Measurements from ENCODE around the gene SMG6.
A peak's percentile ranks its signal among the peaks of the same experiment; 100 is the strongest.

Gene SMG6

GRCh38 chr17:2060681-2061440 is 242.7 kb downstream of the SMG6 start:
- no peak for DNase-seq (ENCODE audit: low spot score)

GRCh38 chr17:2060385-2060658 is 243.3 kb downstream of the SMG6 start:
- no peak for DNase-seq (ENCODE audit: low spot score)

GRCh38 chr17:2059547-2060384 is 243.8 kb downstream of the SMG6 start:
- no peak for DNase-seq (ENCODE audit: low spot score)

GRCh38 chr17:2058586-2059546 is 244.7 kb downstream of the SMG6 start:
- DNase-seq (ENCODE audit: low spot score): no peak

- no peak for DNase-seq (ENCODE audit: low spot score)
These were observed 245.6 kb downstream of the SMG6 start for GRCh38 chr17:2057760-2058585.

GRCh38 chr17:2057175-2057759 is 246.3 kb downstream of the SMG6 start:
- DNase-seq (ENCODE audit: low spot score): no peak

GRCh38 chr17:2056206-2057174 is 247.1 kb downstream of the SMG6 start:
- no peak for DNase-seq (ENCODE audit: low spot score)

- no peak for DNase-seq (ENCODE audit: low spot score)
These were observed 248.0 kb downstream of the SMG6 start for GRCh38 chr17:2055292-2056205.

GRCh38 chr17:2054512-2055291 is 248.9 kb downstream of the SMG6 start, which contains the start of gene HIC1:
HIC1 (plus strand) TSS chr17:2055103; CDS start chr17:2056691, 1,588 bp downstream.
- peak; percentile 59 for DNase-seq (ENCODE audit: low spot score)

- DNase-seq (ENCODE audit: low spot score): no peak
These were observed 249.4 kb downstream of the SMG6 start for GRCh38 chr17:2054262-2054511.

- DNase-seq (ENCODE audit: low spot score): no peak
These were observed 250.0 kb downstream of the SMG6 start for GRCh38 chr17:2053380-2054261.

GRCh38 chr17:2051933-2052559 is 251.5 kb downstream of the SMG6 start:
- DNase-seq (ENCODE audit: low spot score): no peak

- DNase-seq (ENCODE audit: low spot score): no peak
These were observed 252.3 kb downstream of the SMG6 start for GRCh38 chr17:2051061-2051932.

GRCh38 chr17:2050300-2051060 is 253.1 kb downstream of the SMG6 start:
- peak; percentile 60 for DNase-seq (ENCODE audit: low spot score)

Measured in COLO829 (cell line).